ENCODE measurements around the gene KLLN.
"Not testable (repeated sequence)": the region's sequence is repeated elsewhere in the genome, so short reads cannot be mapped to it uniquely, and the experiment has no call there.

Gene KLLN

DNA sequence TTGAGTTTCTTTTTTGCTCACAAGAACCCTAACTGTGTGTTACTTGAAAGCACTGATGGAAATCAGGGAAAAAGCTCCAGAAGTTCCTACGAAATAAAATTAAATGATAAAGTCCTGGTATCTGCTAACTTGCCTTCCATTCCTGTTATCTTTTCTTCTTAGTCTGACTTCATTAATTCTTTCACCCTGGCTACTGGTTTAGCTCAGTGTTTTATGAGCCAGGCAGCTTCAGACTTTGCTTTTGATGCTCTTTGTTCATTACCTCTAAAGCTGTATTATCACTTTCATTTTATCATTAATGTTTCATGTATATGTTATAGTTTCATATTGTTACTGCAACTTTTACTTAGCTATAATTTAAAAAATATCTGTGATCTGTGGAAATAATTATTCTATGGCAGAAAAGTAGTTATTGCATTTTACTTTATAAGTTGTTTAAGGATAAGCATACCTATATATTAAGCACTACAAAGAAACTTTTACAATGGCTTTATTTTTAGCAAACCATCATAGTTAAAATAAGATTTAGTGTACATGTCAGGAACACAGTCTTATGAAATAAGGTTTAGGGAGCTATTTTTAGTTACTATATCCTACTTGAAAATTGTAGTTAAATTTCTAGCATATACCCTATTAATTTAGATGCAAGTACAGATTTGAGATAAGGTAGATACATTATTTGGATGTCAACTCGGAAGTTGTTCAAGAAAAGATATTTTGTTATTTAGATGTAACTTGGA, 19.4 kb upstream of the KLLN start:
- no peaks in the 10 kb centered on the region for H3K9me3 ChIP-seq (ENCODE audit: low read depth, low read length)
- DNase-seq (ENCODE audit: low read depth, low spot score), result no peak
- no peak for TF ChIP-seq POLR2AphosphoS5 (IDR thresholded peaks at IDR 0.05; ENCODE audit: borderline replicate concordance, low read depth, low read length)
- H3K4me3 ChIP-seq, result no peak overlapping the region
- H3K9ac ChIP-seq (ENCODE audit: insufficient read length), result no peak overlapping the region
- H3K27ac ChIP-seq, result no peak overlapping the region
- H3K36me3 ChIP-seq (ENCODE audit: insufficient read depth, low read length), result no peaks in the 10 kb centered on the region

- H3K9ac ChIP-seq (ENCODE audit: insufficient read length); H3K36me3 ChIP-seq (ENCODE audit: insufficient read depth, low read length); DNase-seq (ENCODE audit: low read depth, low spot score); H3K9me3 ChIP-seq (ENCODE audit: low read depth, low read length); H3K4me3 ChIP-seq; H3K27ac ChIP-seq: not testable (repeated sequence)
Measured at GRCh38 chr10:87881373-87882059, 18.2 kb upstream of the KLLN start.

- H3K9me3 ChIP-seq (ENCODE audit: low read depth, low read length), result no peaks in the 10 kb centered on the region
- no peak overlapping the region for H3K4me3 ChIP-seq
- TF ChIP-seq EZH2 (IDR thresholded peaks at IDR 0.05) (no peak), POLR2AphosphoS5 (IDR thresholded peaks at IDR 0.05; ENCODE audit: borderline replicate concordance, low read depth, low read length) (no peak), FOXP2 (optimal IDR thresholded peaks at IDR 0.05; ENCODE audit: control extremely low read depth, extremely low read length, insufficient read depth) (no peak)
- H3K36me3 ChIP-seq (ENCODE audit: insufficient read depth, low read length), result no peaks in the 10 kb centered on the region
- DNase-seq (ENCODE audit: low read depth, low spot score), result no peak
- H3K9ac ChIP-seq (ENCODE audit: insufficient read length), result no peak overlapping the region
- no peak overlapping the region for H3K27ac ChIP-seq
Measured at GRCh38 chr10:87880336-87880735, 17.0 kb upstream of the KLLN start.

GRCh38 chr10:87878664-87879459, 15.5 kb upstream of the KLLN start:
- DNase-seq (ENCODE audit: low read depth, low spot score), result peak; percentile 30
- no peaks in the 10 kb centered on the region for H3K36me3 ChIP-seq (ENCODE audit: insufficient read depth, low read length)
- TF ChIP-seq POLR2AphosphoS5 (IDR thresholded peaks at IDR 0.05; ENCODE audit: borderline replicate concordance, low read depth, low read length) (no peak), FOXP2 (optimal IDR thresholded peaks at IDR 0.05; ENCODE audit: control extremely low read depth, extremely low read length, insufficient read depth) (no peak), EZH2 (IDR thresholded peaks at IDR 0.05) (no peak)
- peak overlapping the region; percentile 74 for H3K27ac ChIP-seq
- no peaks in the 10 kb centered on the region for H3K9me3 ChIP-seq (ENCODE audit: low read depth, low read length)
- no peak overlapping the region for H3K9ac ChIP-seq (ENCODE audit: insufficient read length)
- peak overlapping the region; percentile 33; the same call in 1 of the 2 replicates for H3K4me3 ChIP-seq

DNA sequence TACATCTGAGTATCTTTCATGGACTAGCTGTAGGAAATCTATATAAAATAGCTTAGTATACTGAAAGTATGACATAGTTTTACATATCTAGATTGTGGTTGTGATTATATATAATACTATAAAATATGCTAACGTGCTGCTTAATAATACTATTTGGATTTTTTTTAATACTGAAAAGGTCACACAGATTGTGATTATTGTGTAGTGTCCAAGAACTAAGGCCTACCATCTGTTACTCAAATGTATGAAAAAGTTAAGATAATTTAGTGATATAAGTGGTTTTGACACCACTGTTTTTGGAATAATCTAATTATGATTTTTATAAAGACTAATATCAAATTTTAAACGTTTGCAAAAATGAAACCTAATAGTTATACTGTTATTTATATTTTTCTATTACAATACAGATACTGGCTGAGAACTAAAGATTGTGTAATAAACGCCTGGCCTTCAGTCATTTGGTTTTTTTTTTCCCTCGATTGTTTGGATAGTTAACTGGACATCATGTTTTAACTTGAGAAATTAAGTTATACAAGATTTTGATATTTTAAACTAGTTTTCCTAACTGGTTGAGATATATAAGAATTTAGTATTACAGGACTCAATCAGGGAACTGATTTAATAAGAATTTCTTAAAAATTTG, 12.7 kb upstream of the KLLN start:
- TF ChIP-seq FOXP2 (optimal IDR thresholded peaks at IDR 0.05; ENCODE audit: control extremely low read depth, extremely low read length, insufficient read depth) (no peak), POLR2AphosphoS5 (IDR thresholded peaks at IDR 0.05; ENCODE audit: borderline replicate concordance, low read depth, low read length) (no peak), EZH2 (IDR thresholded peaks at IDR 0.05) (no peak)
- DNase-seq (ENCODE audit: low read depth, low spot score), result no peak
- no peaks in the 10 kb centered on the region for H3K36me3 ChIP-seq (ENCODE audit: insufficient read depth, low read length)
- H3K9ac ChIP-seq (ENCODE audit: insufficient read length), result no peak overlapping the region
- no peak overlapping the region for H3K27ac ChIP-seq
- H3K4me3 ChIP-seq, result no peak overlapping the region
- no peaks in the 10 kb centered on the region for H3K9me3 ChIP-seq (ENCODE audit: low read depth, low read length)

DNA sequence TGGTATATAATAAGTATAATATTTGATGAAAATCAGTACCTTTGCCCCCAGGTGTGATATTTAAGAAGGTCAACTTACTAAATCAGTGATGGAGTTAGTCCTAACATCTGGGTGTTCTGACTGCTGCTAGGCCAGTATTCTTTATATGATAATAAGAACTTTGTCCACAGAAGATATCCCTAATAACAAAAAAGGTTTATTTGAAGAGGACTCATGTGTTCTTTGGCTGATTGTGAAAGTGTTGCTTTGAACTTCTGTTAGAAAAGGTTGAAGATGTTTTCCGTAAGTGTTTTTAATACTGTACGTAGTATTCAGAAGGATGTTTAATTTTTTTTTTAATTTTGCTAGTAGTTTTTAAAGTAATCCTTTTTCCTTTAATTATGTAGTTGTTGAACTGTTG, 10.3 kb upstream of the KLLN start:
- Histone ChIP-seq H3K27ac (no peak overlapping the region), H3K4me3 (no peak overlapping the region), H3K9me3 (ENCODE audit: low read depth, low read length) (no peaks in the 10 kb centered on the region), H3K36me3 (ENCODE audit: insufficient read depth, low read length) (no peaks in the 10 kb centered on the region), H3K9ac (ENCODE audit: insufficient read length) (no peak overlapping the region)
- no peak for TF ChIP-seq POLR2AphosphoS5 (IDR thresholded peaks at IDR 0.05; ENCODE audit: borderline replicate concordance, low read depth, low read length)
- TF ChIP-seq FOXP2 (optimal IDR thresholded peaks at IDR 0.05; ENCODE audit: control extremely low read depth, extremely low read length, insufficient read depth), result no peak
- no peak for TF ChIP-seq EZH2 (IDR thresholded peaks at IDR 0.05)
- DNase-seq (ENCODE audit: low read depth, low spot score), result no peak

DNA sequence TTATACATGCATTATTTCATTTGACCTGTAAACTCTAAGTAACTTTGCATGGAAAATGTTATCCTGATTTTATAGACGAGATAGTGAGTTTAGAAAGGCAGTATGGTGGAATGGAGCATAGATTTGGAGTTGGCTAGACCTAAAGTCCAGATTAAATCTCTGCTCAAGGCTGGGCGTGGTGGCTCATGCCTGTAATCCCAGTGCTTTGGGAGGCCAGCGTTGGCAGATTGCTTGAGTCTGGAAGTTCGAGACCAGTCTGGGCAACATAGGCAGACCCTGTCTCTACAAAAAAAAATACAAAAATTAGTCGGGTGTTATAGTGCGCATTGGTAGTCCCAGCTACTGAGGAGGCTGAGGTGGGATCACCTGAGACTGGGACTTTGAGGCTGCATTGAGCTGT, 9.5 kb upstream of the KLLN start:
- TF ChIP-seq POLR2AphosphoS5 (IDR thresholded peaks at IDR 0.05; ENCODE audit: borderline replicate concordance, low read depth, low read length) (no peak), FOXP2 (optimal IDR thresholded peaks at IDR 0.05; ENCODE audit: control extremely low read depth, extremely low read length, insufficient read depth) (no peak), EZH2 (IDR thresholded peaks at IDR 0.05) (no peak)
- Histone ChIP-seq H3K9me3 (ENCODE audit: low read depth, low read length) (no peaks in the 10 kb centered on the region), H3K27ac (no peak overlapping the region), H3K9ac (ENCODE audit: insufficient read length) (no peak overlapping the region), H3K4me3 (no peak overlapping the region), H3K36me3 (ENCODE audit: insufficient read depth, low read length) (no peaks in the 10 kb centered on the region)
- no peak for DNase-seq (ENCODE audit: low read depth, low spot score)
